ENCODE data around the gene FBXW7. TPM values are rescaled to one million over a fixed set of nuclear protein-coding genes. Genes with fewer than 3 reads are reported as not detected.

Gene FBXW7
- total RNA-seq, 1 experiment from 2014 or later, result 28.9 TPM

GRCh38 chr4:152294331-152294730 is 241.6 kb downstream of the FBXW7 start:
- Histone ChIP-seq H3K27ac (no peak overlapping the region), H3K4me1 (replicated peaks) (no peaks in the 10 kb centered on the region), H3K27me3 (replicated peaks) (0 out of 2 replicates have a peak, but pooled peaks cover 3% of the 10 kb centered on the region), H3K36me3 (no peaks in the 10 kb centered on the region), H3K9me3 (replicated peaks) (no peaks in the 10 kb centered on the region), H3K4me3 (no peak overlapping the region)
- DNase-seq (ENCODE audit: low read depth in 1 of 2, low spot score in 2 of 2), result no peak

- 0 out of 2 replicates have a peak, but pooled peaks cover 3% of the 10 kb centered on the region for H3K27me3 ChIP-seq (replicated peaks)
- no peaks in the 10 kb centered on the region for H3K4me1 ChIP-seq (replicated peaks)
- no peaks in the 10 kb centered on the region for H3K36me3 ChIP-seq
- DNase-seq (ENCODE audit: low read depth in 1 of 2, low spot score in 2 of 2), result no peak
- H3K27ac ChIP-seq, result no peak overlapping the region
- H3K4me3 ChIP-seq, result no peak overlapping the region
- no peaks in the 10 kb centered on the region for H3K9me3 ChIP-seq (replicated peaks)
Measured at GRCh38 chr4:152293527-152293926, 242.4 kb downstream of the FBXW7 start.

- no peak for DNase-seq (ENCODE audit: low read depth in 1 of 2, low spot score in 2 of 2)
- Histone ChIP-seq H3K9me3 (replicated peaks) (no peaks in the 10 kb centered on the region), H3K36me3 (no peaks in the 10 kb centered on the region), H3K27ac (no peak overlapping the region), H3K4me3 (no peak overlapping the region), H3K27me3 (replicated peaks) (0 out of 2 replicates have a peak, but pooled peaks cover 3% of the 10 kb centered on the region), H3K4me1 (replicated peaks) (no peaks in the 10 kb centered on the region)
Measured at GRCh38 chr4:152290366-152290921, 245.4 kb downstream of the FBXW7 start.

GRCh38 chr4:152289941-152290340 is 246.0 kb downstream of the FBXW7 start:
- Histone ChIP-seq H3K4me1 (replicated peaks) (no peaks in the 10 kb centered on the region), H3K27ac (no peak overlapping the region), H3K27me3 (replicated peaks) (0 out of 2 replicates have a peak, but pooled peaks cover 3% of the 10 kb centered on the region), H3K36me3 (no peaks in the 10 kb centered on the region), H3K9me3 (replicated peaks) (no peaks in the 10 kb centered on the region), H3K4me3 (no peak overlapping the region)
- no peak for DNase-seq (ENCODE audit: low read depth in 1 of 2, low spot score in 2 of 2)

- no peak overlapping the region for H3K4me3 ChIP-seq
- 0 out of 2 replicates have a peak, but pooled peaks cover 3% of the 10 kb centered on the region for H3K27me3 ChIP-seq (replicated peaks)
- DNase-seq (ENCODE audit: low read depth in 1 of 2, low spot score in 2 of 2), result no peak
- H3K9me3 ChIP-seq (replicated peaks), result no peaks in the 10 kb centered on the region
- H3K36me3 ChIP-seq, result no peaks in the 10 kb centered on the region
- H3K4me1 ChIP-seq (replicated peaks), result no peaks in the 10 kb centered on the region
- H3K27ac ChIP-seq, result no peak overlapping the region
Measured at GRCh38 chr4:152289541-152289940, 246.4 kb downstream of the FBXW7 start.

GRCh38 chr4:152283801-152284470 is 252.0 kb downstream of the FBXW7 start:
- H3K27ac ChIP-seq, result no peak overlapping the region
- H3K4me1 ChIP-seq (replicated peaks), result no peaks in the 10 kb centered on the region
- DNase-seq (ENCODE audit: low read depth in 1 of 2, low spot score in 2 of 2), result no peak
- H3K27me3 ChIP-seq (replicated peaks), result 0 out of 2 replicates have a peak, but pooled peaks cover 4% of the 10 kb centered on the region
- no peak overlapping the region for H3K4me3 ChIP-seq
- no peaks in the 10 kb centered on the region for H3K36me3 ChIP-seq
- no peaks in the 10 kb centered on the region for H3K9me3 ChIP-seq (replicated peaks)

- H3K36me3 ChIP-seq, result no peaks in the 10 kb centered on the region
- no peaks in the 10 kb centered on the region for H3K9me3 ChIP-seq (replicated peaks)
- no peaks in the 10 kb centered on the region for H3K4me1 ChIP-seq (replicated peaks)
- H3K27me3 ChIP-seq (replicated peaks), result 0 out of 2 replicates have a peak, but pooled peaks cover 4% of the 10 kb centered on the region
- no peak overlapping the region for H3K27ac ChIP-seq
- no peak for DNase-seq (ENCODE audit: low read depth in 1 of 2, low spot score in 2 of 2)
- H3K4me3 ChIP-seq, result no peak overlapping the region
Measured at GRCh38 chr4:152281822-152282221, 254.1 kb downstream of the FBXW7 start.

- H3K4me1 ChIP-seq (replicated peaks), result no peaks in the 10 kb centered on the region
- no peaks in the 10 kb centered on the region for H3K9me3 ChIP-seq (replicated peaks)
- no peak for DNase-seq (ENCODE audit: low read depth in 1 of 2, low spot score in 2 of 2)
- no peaks in the 10 kb centered on the region for H3K36me3 ChIP-seq
- H3K4me3 ChIP-seq, result no peak overlapping the region
- no peak overlapping the region for H3K27ac ChIP-seq
- 0 out of 2 replicates have a peak, but pooled peaks cover 4% of the 10 kb centered on the region for H3K27me3 ChIP-seq (replicated peaks)
Measured at GRCh38 chr4:152281211-152281610, 254.7 kb downstream of the FBXW7 start.

- Histone ChIP-seq H3K27me3 (replicated peaks) (0 out of 2 replicates have a peak, but pooled peaks cover 3% of the 10 kb centered on the region), H3K4me1 (replicated peaks) (no peaks in the 10 kb centered on the region), H3K27ac (no peak overlapping the region), H3K9me3 (replicated peaks) (no peaks in the 10 kb centered on the region), H3K4me3 (no peak overlapping the region), H3K36me3 (no peaks in the 10 kb centered on the region)
- no peak for DNase-seq (ENCODE audit: low read depth in 1 of 2, low spot score in 2 of 2)
Measured at GRCh38 chr4:152279234-152279566, 256.7 kb downstream of the FBXW7 start.

- no peak for DNase-seq (ENCODE audit: low read depth in 1 of 2, low spot score in 2 of 2)
- H3K27ac ChIP-seq, result no peak overlapping the region
Measured at GRCh38 chr4:152278505-152279233, 257.2 kb downstream of the FBXW7 start.

GRCh38 chr4:152278172-152278504 is 257.8 kb downstream of the FBXW7 start:
- H3K36me3 ChIP-seq, result no peaks in the 10 kb centered on the region
- no peaks in the 10 kb centered on the region for H3K9me3 ChIP-seq (replicated peaks)
- no peak overlapping the region for H3K27ac ChIP-seq
- H3K4me3 ChIP-seq, result no peak overlapping the region
- no peaks in the 10 kb centered on the region for H3K4me1 ChIP-seq (replicated peaks)
- no peaks in the 10 kb centered on the region for H3K27me3 ChIP-seq (replicated peaks)
- no peak for DNase-seq (ENCODE audit: low read depth in 1 of 2, low spot score in 2 of 2)

More at GRCh38 chr4:152278505-152279233, 257.2 kb downstream of the FBXW7 start:
- Histone ChIP-seq H3K4me1 (replicated peaks) (no peaks in the 10 kb centered on the region), H3K36me3 (no peaks in the 10 kb centered on the region), H3K4me3 (no peak overlapping the region), H3K9me3 (replicated peaks) (no peaks in the 10 kb centered on the region), H3K27me3 (replicated peaks) (no peaks in the 10 kb centered on the region)

GRCh38 chr4:152277333-152277732 is 258.6 kb downstream of the FBXW7 start:
- DNase-seq (ENCODE audit: low read depth in 1 of 2, low spot score in 2 of 2), result no peak
- no peak overlapping the region for H3K4me3 ChIP-seq
- no peak overlapping the region for H3K27ac ChIP-seq
- no peaks in the 10 kb centered on the region for H3K36me3 ChIP-seq
- H3K27me3 ChIP-seq (replicated peaks), result no peaks in the 10 kb centered on the region
- no peaks in the 10 kb centered on the region for H3K4me1 ChIP-seq (replicated peaks)
- H3K9me3 ChIP-seq (replicated peaks), result no peaks in the 10 kb centered on the region

- DNase-seq (ENCODE audit: low read depth in 1 of 2, low spot score in 2 of 2), result no peak
- Histone ChIP-seq H3K36me3 (no peaks in the 10 kb centered on the region), H3K4me3 (no peak overlapping the region)
Measured at GRCh38 chr4:152273343-152273742, 262.5 kb downstream of the FBXW7 start.

More at GRCh38 chr4:152273343-152273742, 262.5 kb downstream of the FBXW7 start:
- no peaks in the 10 kb centered on the region for H3K27me3 ChIP-seq (replicated peaks)
- H3K4me1 ChIP-seq (replicated peaks), result no peaks in the 10 kb centered on the region
- no peak overlapping the region for H3K27ac ChIP-seq
- H3K9me3 ChIP-seq (replicated peaks), result no peaks in the 10 kb centered on the region
